Vagina (tissue), 2 donors: Measurements from ENCODE around the gene SLC16A8.

Source experiments
- CTCF ChIP-seq, 3 experiments: fragments of 450-650 bp in 2 of 3; fragments of 200-600 bp in 1 of 3; sonication (generic) in 1 of 3; IDR thresholded peaks; one replicate each; pipeline ENCODE4 v1.5.1; 2017 to 2019; ENCODE audit warnings: antibody characterized with exemption in 3 of 3, mild to moderate bottlenecking in 2 of 3, moderate library complexity in 2 of 3
- POLR2A ChIP-seq, 2 donors: fragments of 450-650 bp; IDR thresholded peaks; one replicate each; pipeline ENCODE4 v1.6.1; 2017; ENCODE audit warnings: antibody characterized with exemption in 2 of 2, mild to moderate bottlenecking in 2 of 2, moderate library complexity in 2 of 2
- POLR2AphosphoS5 ChIP-seq, 2 donors: sonication (generic); formaldehyde crosslinking; IDR thresholded peaks; one replicate each; pipeline ENCODE4 v1.9.0; 2017; ENCODE audit warnings: antibody characterized with exemption in 2 of 2, mild to moderate bottlenecking in 2 of 2, low read depth in 1 of 2; ENCODE audit not compliant: insufficient read depth in 1 of 2

- TF ChIP-seq POLR2A (IDR thresholded peaks at IDR 0.05) (no peak), CTCF (IDR thresholded peaks at IDR 0.05) (no peak), POLR2AphosphoS5 (IDR thresholded peaks at IDR 0.05; ENCODE audit: insufficient read depth in 1 of 2, low read depth in 1 of 2) (no peak)
Measured at GRCh38 chr22:38088629-38089473, 4.9 kb upstream of the SLC16A8 start.
